AG04449 (cell line): ENCODE results near the gene DPP7.

ENCODE experiments used
- CTCF ChIA-PET: fragments of 350-600 bp; formaldehyde crosslinking; extraction: SDS; loops from one replicate; lab custom pipeline; 2021; ENCODE audit warnings: antibody characterized with exemption; lab: Yijun Ruan, JAX
- POLR2A ChIA-PET: fragments of 400-600, 350-600 bp; formaldehyde crosslinking; extraction: SDS; loops from one replicate; lab custom pipeline; 2020; ENCODE audit warnings: antibody characterized with exemption, inconsistent platforms; lab: Yijun Ruan, JAX
- DNase-seq: peaks from one replicate; pipeline ENCODE4 v3.0.0-alpha.2; 2010; ENCODE audit warnings: low read depth, low spot score
- H3K4me3 ChIP-seq: 2 replicates; pipeline ENCODE4 v1.5.1; 2011; ENCODE audit warnings: low read depth, mild to moderate bottlenecking, control low read depth, low read length
- TF ChIP-seq, protein P1 (sequence below): IDR thresholded peaks from one replicate; pipeline ENCODE4 v1.5.1; 2011; ENCODE audit warnings: mild to moderate bottlenecking, moderate library complexity, low read length, control low read depth, inconsistent platforms; ENCODE audit not compliant: insufficient read depth; ENCODE audit errors: missing control alignments

DPP7 gene

DNA sequence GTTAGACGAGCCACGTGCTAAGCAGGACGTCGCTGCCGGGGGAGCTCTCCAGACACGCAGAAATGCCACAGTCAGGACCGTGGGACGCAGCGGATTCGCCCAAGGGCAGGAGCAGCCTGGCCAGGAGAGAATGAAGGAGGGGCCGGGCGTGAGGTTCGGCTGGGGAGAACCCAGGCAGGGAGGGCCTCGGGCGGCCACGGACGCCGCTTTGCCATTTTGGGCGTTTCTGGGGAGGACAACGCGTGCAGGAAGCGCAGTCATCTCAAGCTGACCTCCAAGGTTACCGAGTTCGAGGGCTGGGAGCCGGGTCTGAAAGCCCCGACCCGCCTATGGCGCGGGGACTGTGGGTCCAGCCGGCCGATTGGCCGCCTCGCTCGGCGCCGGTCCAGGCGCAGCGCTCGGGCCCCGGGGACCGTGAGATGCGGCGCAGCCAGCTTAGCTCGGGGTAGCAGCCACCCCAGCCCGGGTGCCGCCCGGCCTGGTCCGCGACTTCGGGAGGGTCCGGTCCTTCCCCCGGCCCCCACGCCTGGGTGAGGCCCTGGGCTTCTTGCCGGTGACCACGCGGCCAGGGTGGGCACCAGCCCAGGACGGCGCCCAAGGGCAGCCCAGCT is 28.5 kb downstream of the DPP7 start:
- no peak for DNase-seq
- TF ChIP-seq, protein P1, sequence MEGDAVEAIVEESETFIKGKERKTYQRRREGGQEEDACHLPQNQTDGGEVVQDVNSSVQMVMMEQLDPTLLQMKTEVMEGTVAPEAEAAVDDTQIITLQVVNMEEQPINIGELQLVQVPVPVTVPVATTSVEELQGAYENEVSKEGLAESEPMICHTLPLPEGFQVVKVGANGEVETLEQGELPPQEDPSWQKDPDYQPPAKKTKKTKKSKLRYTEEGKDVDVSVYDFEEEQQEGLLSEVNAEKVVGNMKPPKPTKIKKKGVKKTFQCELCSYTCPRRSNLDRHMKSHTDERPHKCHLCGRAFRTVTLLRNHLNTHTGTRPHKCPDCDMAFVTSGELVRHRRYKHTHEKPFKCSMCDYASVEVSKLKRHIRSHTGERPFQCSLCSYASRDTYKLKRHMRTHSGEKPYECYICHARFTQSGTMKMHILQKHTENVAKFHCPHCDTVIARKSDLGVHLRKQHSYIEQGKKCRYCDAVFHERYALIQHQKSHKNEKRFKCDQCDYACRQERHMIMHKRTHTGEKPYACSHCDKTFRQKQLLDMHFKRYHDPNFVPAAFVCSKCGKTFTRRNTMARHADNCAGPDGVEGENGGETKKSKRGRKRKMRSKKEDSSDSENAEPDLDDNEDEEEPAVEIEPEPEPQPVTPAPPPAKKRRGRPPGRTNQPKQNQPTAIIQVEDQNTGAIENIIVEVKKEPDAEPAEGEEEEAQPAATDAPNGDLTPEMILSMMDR = no peak
- ChIA-PET CTCF (interaction anchor here (0.9 to 17.0 kb wide), 8 partner anchors 10 to 150 kb away, joined by 3 to 208 read pairs (median 5); partner anchors contain the start of genes NPDC1 and SAPCD2), POLR2A (interaction anchor here (0.6 to 2.6 kb wide), 8 partner anchors 9 to 358 kb away, joined by 3 to 17 read pairs (median 4); partner anchors contain the start of genes SAPCD2, TUBB4B and UAP1L1)
- H3K4me3 ChIP-seq = peak overlapping the region; percentile 78

DNA sequence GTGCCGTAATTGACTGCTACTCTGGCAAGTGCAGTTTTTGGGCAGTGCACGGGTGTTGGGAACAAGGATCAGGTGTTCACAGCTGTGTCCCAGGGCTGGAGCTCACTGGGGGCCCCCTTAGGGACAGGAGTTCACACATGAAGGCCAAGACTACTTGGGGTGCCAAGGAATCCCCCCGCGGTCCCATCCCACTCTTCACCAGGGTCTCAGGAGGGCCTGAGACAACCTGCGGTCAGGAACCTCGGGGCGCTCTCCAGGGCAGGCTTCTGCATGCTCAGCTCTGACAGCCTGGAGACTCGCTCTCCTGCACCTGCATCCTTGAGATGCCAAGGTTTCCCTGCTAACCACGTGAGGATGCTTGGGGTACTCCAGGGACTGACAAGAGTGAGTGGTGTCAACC is 30.0 kb downstream of the DPP7 start:
- ChIA-PET CTCF (interaction anchor here (1.0 to 17.0 kb wide), 6 partner anchors 17 to 296 kb away, joined by 3 to 208 read pairs (median 8); partner anchors contain the start of genes ABCA2, NPDC1 and SAPCD2), POLR2A (interaction anchor here (1.3 to 1.8 kb wide), 2 partner anchors 29 to 156 kb away, joined by 4 to 8 read pairs; partner anchors contain the start of gene TUBB4B)
- H3K4me3 ChIP-seq = no peak overlapping the region

DNA sequence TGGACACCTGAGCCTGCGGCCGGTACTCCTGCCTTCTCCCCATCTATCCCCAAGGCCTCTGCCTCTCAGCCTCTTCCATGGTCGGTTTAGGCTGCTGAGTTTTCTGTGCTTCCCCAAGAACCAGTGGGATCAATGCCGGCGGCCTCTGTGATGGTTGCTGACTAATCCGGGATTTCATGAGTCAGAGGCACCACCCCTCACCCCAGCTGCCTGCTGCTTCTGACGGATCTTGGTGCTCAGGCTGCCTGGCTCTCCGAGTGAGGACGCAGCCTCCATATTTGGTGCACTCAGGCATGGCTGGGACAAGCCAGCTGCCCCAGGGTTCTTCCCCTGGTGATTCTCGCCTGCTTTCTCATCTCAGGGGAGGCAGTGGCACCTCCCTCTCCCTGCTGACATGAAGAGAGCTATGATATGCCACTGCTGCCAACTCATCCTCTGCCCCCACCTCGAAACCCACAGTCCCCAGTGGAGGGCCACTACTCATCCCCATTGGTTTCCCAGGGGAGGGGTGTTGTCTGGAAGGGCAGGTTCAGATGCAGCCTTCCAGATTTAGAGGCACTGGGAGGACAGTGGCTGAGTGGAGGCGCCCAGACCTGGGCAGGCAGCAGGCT is 31.0 kb downstream of the DPP7 start:
- DNase-seq = peak; percentile 75
- CTCF ChIA-PET = interaction anchor here (1.2 to 17.0 kb wide), 8 partner anchors 16 to 295 kb away, joined by 3 to 208 read pairs (median 3); partner anchors contain the start of genes ABCA2, NPDC1, SAPCD2 and SLC34A3
- peak overlapping the region; percentile 6; the same call in 1 of the 2 replicates for H3K4me3 ChIP-seq
- POLR2A ChIA-PET = interaction anchor here (0.6 to 1.8 kb wide), 4 partner anchors 14 to 157 kb away, joined by 3 to 8 read pairs (median 4); partner anchors contain the start of gene TUBB4B
- TF ChIP-seq, protein P1 = no peak

More for the DNA sequence above, 30.0 kb downstream of the DPP7 start:
- no peak for DNase-seq
- TF ChIP-seq, protein P1 = no peak

DNA sequence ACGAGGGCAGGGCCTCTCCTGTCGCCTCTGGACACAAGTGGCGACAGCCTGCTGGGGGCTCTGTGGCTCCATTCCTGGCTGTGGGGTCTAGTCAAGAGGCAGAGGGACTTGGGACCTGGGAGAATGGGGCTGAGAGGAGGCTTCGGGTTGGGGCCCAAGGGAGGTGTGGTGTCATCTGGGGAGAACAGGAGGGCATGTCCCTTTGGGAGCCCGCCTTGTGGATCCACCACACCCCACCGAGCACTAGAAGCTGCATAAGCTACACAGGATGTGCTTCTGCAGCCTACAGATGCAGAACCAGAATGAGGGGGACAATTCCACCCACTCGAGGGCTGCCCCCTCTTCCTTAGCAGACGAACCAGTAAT is 31.6 kb downstream of the DPP7 start:
- H3K4me3 ChIP-seq = no peak overlapping the region

DNA sequence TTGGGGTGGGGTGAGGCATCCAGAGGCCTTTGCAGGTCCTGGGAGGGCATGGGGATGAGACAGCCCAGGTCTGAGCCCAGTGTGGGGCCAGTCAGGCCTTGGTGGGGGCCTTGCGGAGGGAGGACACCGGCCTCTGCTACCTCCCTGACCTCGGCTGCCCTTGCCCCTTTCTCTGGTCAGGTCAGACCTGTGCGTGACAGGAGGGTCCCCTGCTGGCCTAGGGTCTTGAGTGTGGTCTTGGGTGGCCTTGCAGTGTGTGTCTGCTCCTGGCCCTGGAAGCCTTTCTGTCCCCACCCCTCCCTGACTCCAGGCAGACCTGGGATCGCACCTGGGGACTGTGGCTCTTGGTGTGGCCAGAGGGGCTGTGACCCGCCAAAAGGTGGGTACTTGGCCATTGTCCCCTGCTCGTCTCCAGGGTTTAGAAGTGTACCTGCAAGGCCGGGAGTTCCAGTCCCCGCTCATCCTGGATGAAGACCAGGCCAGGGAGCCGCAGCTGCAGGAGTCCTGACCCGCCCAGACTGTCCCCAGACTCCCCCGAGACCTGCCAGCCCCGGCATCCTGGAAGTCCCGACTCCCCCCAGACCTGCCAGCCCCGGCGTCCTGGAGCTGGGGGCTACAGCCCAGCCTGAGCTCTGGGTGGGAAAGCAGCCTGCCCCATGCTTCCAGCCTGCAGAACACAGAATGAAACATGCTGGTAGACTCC is 32.2 kb downstream of the DPP7 start:
- POLR2A ChIA-PET = interaction anchor here (1.0 to 1.8 kb wide), 2 partner anchors 158 to 159 kb away, joined by 3 to 8 read pairs; partner anchors contain the start of gene TUBB4B
- no peak overlapping the region for H3K4me3 ChIP-seq
- CTCF ChIA-PET = interaction anchor here (0.8 to 17.0 kb wide), 10 partner anchors 14 to 148 kb away, joined by 3 to 208 read pairs (median 4); partner anchors contain the start of genes NPDC1, SAPCD2 and SLC34A3
- TF ChIP-seq, protein P1 = no peak
- no peak for DNase-seq

More for the DNA sequence above, 31.6 kb downstream of the DPP7 start:
- TF ChIP-seq, protein P1 = no peak
- no peak for DNase-seq
- POLR2A ChIA-PET = interaction anchor here (0.6 to 1.8 kb wide), 3 partner anchors 14 to 158 kb away, joined by 3 to 8 read pairs (median 3); partner anchors contain the start of gene TUBB4B
- CTCF ChIA-PET = interaction anchor here (1.2 to 17.0 kb wide), 6 partner anchors 15 to 148 kb away, joined by 3 to 208 read pairs (median 6); partner anchors contain the start of genes ABCA2, NPDC1, SAPCD2 and SLC34A3
